Measurements from ENCODE around the gene RNASE13. TPM values are rescaled to one million over a fixed set of nuclear protein-coding genes. Genes with fewer than 3 reads are reported as not detected.
A peak's percentile ranks its signal among the peaks of the same experiment; 100 is the strongest.
"Not testable (repeated sequence)": the region's sequence is repeated elsewhere in the genome, so short reads cannot be mapped to it uniquely, and the experiment has no call there.

Gene RNASE13
- total RNA-seq, 2 donors from 2014 or later: not detected

DNA sequence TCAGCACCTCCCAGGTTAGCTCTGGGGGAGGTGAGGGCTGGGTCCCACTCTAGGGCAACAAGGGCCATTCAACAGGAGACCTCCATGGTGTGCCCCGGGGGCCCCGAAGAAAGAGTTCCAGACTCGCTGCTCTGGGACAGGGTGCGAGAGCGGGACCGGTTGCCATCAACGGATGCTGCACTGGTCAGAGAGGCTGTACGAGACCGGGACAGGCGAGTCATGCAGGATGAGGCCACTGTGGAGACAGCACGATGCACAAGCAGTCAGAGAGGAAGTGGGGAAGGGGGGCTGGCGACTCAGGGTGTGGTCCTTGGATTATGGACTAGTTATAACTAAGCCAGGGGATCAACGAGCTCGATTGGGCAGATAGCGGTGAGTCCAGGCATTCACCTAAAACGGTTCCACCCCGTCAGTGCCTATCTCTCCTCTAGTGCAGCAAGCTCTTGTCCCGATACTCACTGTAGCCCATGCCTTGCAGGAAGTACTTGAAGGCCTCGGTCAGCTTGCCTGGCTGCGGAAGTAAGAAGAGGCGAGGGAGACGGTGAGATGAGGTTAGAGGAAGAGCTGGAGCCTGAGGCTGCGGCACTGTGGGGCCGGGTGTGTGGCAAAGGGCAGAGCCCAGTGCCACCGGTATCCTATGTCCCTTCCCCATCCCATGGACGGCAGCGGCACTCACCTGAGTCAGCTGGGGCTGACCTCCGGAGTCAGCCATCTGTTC is 16.9 kb downstream of the RNASE13 start:
- DNase-seq (ENCODE audit: low spot score in 2 of 2): no peak
- no peaks in the 10 kb centered on the region for H3K36me3 Mint-ChIP-seq
- no peaks in the 10 kb centered on the region for H3K9me3 Mint-ChIP-seq
- ATAC-seq: no peak
- H3K27ac Mint-ChIP-seq: no peak overlapping the region

- ATAC-seq: no peak
- Mint-ChIP-seq H3K9me3 (no peaks in the 10 kb centered on the region), H3K36me3 (no peaks in the 10 kb centered on the region), H3K27ac (no peak overlapping the region)
- DNase-seq (ENCODE audit: low spot score in 2 of 2): no peak
Observed at GRCh38 chr14:21016413-21017190, 18.0 kb downstream of the RNASE13 start.

DNA sequence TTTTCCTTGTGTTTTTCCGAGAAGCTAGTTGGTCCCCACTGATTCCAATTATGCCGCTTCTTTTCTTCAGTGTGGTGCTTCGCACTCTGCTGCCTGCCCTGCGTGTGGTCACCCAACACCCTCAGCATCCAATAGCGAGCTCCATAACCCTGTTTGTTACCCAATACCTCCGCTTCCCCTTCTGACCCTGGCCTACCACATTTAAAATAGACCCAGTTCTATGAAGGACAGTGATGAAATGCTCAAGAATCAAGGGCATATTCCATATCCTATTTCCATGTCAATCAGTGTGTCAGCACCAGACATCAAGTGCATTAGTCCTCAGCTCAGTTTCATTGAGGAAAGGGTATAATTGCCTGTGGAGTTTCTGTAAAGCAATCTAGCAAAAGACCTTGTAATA is 19.3 kb downstream of the RNASE13 start:
- Mint-ChIP-seq H3K9me3 (no peaks in the 10 kb centered on the region), H3K36me3 (no peaks in the 10 kb centered on the region), H3K27ac (no peak overlapping the region)
- ATAC-seq: no peak
- no peak for DNase-seq (ENCODE audit: low spot score in 2 of 2)

DNA sequence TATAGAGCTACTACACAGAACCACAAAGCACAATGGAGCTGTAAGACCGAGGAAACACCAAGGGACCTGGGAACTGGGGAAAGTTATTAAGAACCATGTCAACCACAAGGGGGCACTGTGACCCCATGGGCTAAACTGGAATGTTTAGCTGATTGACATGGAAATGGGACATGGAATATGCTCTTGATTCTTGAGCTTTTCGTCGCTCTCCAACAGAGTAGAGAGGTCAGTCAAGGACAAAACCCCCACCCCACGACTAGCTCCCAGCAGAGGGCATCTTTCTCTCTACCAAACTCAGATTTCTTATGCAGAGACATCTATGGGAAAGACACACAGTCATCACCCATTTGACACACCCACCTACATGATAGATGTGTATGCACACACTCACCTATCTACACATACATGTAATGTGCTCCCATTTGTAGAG is 19.8 kb downstream of the RNASE13 start:
- Mint-ChIP-seq H3K9me3 (no peaks in the 10 kb centered on the region), H3K36me3 (no peaks in the 10 kb centered on the region), H3K27ac (no peak overlapping the region)
- DNase-seq (ENCODE audit: low spot score in 2 of 2): peak; percentile 66 to 79
- ATAC-seq: peak; percentile 82 to 85

GRCh38 chr14:21011136-21011535 is 23.5 kb downstream of the RNASE13 start:
- Mint-ChIP-seq H3K27ac (no peak overlapping the region), H3K36me3 (no peaks in the 10 kb centered on the region), H3K9me3 (no peaks in the 10 kb centered on the region)
- DNase-seq (ENCODE audit: low spot score in 2 of 2) (no peak), ATAC-seq (no peak)

GRCh38 chr14:21009721-21010120 is 24.9 kb downstream of the RNASE13 start:
- H3K9me3 Mint-ChIP-seq: not testable (repeated sequence)

DNA sequence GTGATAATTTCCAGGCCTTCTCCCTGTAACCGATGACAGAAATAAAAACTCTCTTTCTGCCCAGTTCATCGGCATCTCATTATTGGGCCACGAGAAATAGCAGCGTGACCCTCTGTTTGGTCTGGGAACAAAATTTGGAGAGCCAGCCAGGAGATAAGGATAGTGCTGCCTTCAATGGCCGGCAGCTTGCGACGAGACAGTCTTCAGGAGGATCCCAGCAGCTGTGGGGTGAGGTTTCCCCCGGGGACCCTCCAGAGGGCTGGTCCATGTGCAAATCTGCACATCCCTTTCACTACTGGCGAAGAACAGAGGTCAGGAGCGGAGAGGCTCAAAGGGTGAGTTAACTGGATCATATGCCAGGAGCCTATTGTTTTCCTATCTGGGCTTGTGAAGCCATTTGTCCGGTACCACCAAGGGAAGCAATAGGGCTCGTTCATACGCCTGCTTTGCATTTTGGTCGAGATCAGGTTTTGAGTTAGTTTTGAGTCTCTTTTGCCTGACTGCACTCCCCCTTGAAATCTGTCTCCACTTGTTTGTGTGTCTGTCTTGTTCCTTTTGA is 30.7 kb downstream of the RNASE13 start:
- Mint-ChIP-seq H3K9me3 (no peaks in the 10 kb centered on the region), H3K36me3 (no peaks in the 10 kb centered on the region), H3K27ac (no peak overlapping the region)
- no peak for DNase-seq (ENCODE audit: low spot score in 2 of 2)
- ATAC-seq: no peak

More at GRCh38 chr14:21009721-21010120, 24.9 kb downstream of the RNASE13 start:
- H3K36me3 Mint-ChIP-seq; DNase-seq (ENCODE audit: low spot score in 2 of 2); ATAC-seq; H3K27ac Mint-ChIP-seq: not testable (repeated sequence)

GRCh38 chr14:21001218-21001617 is 33.4 kb downstream of the RNASE13 start:
- Mint-ChIP-seq H3K36me3 (no peaks in the 10 kb centered on the region), H3K27ac (no peak overlapping the region), H3K9me3 (no peaks in the 10 kb centered on the region)
- DNase-seq (ENCODE audit: low spot score in 2 of 2): no peak
- no peak for ATAC-seq

DNA sequence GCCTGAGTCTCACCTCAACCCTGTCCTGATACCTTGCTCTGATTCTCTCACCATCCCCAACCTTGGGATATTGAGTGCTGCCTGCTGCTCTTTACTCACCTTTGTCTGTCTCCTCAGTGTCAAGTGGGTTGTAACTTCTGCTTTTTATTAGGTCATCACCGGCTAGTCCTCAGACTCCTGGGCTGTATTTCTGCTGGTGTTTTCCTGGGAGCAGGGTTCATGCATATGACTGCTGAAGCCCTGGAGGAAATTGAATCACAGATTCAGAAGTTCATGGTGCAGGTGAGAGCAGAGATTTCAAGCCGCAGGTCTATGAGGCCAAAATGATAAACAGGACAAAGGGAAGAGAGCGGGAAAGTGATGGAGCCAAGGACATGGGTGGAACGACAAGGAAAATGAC is 35.0 kb downstream of the RNASE13 start:
- no peak for DNase-seq (ENCODE audit: low spot score in 2 of 2)

GRCh38 chr14:20998674-20999366 is 35.8 kb downstream of the RNASE13 start, which contains the start of gene SLC39A2:
SLC39A2 (plus strand) TSS chr14:20999293; CDS start chr14:20999447, 154 bp downstream.
- Mint-ChIP-seq H3K36me3 (peaks cover 11% of the 10 kb centered on the region in 2 donors), H3K27ac (peak within 1 kb of the TSS; percentile 23 to 26), H3K9me3 (no peaks in the 10 kb centered on the region)
- no peak for DNase-seq (ENCODE audit: low spot score in 2 of 2)
- no peak for ATAC-seq

More for the DNA sequence above, 35.0 kb downstream of the RNASE13 start:
- Mint-ChIP-seq H3K36me3 (peaks cover 7 to 9% of the 10 kb centered on the region in 2 donors), H3K27ac (peak overlapping the region in 1 of 2 donors; percentile 1), H3K9me3 (no peaks in the 10 kb centered on the region)
- no peak for ATAC-seq

- DNase-seq (ENCODE audit: low spot score in 2 of 2): no peak
- Mint-ChIP-seq H3K36me3 (peaks cover 11 to 17% of the 10 kb centered on the region in 2 donors), H3K27ac (peak overlapping the region in 1 of 2 donors; percentile 23), H3K9me3 (no peaks in the 10 kb centered on the region)
- no peak for ATAC-seq
Observed at GRCh38 chr14:20998139-20998538, 36.5 kb downstream of the RNASE13 start.

- Mint-ChIP-seq H3K36me3 (peaks cover 11 to 22% of the 10 kb centered on the region in 2 donors), H3K9me3 (no peaks in the 10 kb centered on the region), H3K27ac (no peak overlapping the region)
- DNase-seq (ENCODE audit: low spot score in 2 of 2): no peak
- no peak for ATAC-seq
Observed at GRCh38 chr14:20997564-20997963, 37.0 kb downstream of the RNASE13 start.

- Mint-ChIP-seq H3K9me3 (no peaks in the 10 kb centered on the region), H3K27ac (no peak overlapping the region)
- ATAC-seq: no peak
Observed at GRCh38 chr14:20997115-20997514, 37.5 kb downstream of the RNASE13 start.

DNA sequence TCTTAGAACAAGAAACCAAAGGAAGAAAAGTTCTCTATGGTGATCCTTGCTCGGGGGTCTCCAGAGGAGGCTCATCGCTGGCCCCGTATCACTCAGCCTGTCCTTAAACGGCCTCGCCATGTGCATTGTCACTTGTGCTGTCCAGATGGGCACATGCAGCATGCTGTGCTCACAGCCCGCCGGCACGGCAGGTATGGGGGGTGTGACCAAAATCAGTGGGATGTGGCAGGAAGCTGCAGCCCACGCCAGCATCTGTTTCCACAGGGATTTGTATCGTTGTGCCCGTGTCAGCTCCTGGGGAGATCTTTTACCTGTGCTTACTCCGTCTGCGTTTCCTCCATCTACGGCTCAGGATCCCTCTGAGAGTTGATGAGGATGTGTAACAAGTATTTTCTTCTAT is 38.1 kb downstream of the RNASE13 start:
- DNase-seq (ENCODE audit: low spot score in 2 of 2): no peak
- Mint-ChIP-seq H3K36me3 (peaks cover 15 to 30% of the 10 kb centered on the region in 2 donors), H3K9me3 (no peaks in the 10 kb centered on the region), H3K27ac (no peak overlapping the region)
- ATAC-seq: no peak

More at GRCh38 chr14:20997115-20997514, 37.5 kb downstream of the RNASE13 start:
- no peak for DNase-seq (ENCODE audit: low spot score in 2 of 2)
- peaks cover 11 to 24% of the 10 kb centered on the region in 2 donors for H3K36me3 Mint-ChIP-seq

DNA sequence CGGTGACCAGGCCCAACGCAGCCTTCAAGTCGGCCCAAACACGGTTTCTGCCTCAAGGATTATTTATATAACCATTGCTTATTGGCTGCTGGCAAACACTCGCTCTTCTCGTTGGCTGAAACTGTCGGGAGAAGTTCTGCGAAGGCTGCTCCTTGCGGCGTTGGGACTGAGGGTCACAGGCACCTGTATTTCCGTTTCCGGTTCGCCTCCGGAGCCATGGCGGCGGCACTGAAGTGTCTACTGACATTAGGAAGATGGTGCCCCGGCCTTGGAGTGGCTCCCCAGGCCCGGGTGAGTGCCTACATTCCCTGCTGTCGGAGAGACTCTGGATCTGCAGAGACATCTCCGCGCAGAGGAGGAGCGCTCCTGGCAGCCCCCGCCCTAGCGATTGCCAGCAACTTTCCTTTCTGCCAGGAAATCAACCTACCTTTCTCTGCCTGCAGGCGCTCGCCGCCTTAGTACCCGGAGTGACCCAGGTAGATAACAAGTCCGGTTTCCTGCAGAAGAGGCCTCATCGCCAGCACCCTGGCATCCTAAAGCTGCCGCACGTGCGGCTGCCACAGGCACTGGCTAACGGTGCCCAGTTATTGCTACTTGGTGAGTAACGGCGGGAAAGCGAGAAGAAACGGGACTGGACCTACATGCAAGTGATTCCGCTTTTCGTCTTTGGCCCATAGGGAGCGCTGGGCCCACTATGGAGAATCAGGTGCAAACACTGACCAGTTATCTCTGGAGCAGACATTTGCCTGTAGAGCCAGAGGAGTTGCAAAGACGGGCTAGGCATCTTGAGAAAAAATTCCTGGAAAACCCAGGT is 44.6 kb downstream of the RNASE13 start, which contains the start of gene METTL17:
Gene METTL17, plus strand, starts transcription at position 194 of the 814 bp plus-strand sequence. Its CDS starts 23 bp downstream, at position 217.
- H3K36me3 Mint-ChIP-seq: peaks cover 18 to 35% of the 10 kb centered on the region in 2 donors

GRCh38 chr14:20989471-20989786 is 45.2 kb downstream of the RNASE13 start:
- Mint-ChIP-seq H3K9me3 (no peaks in the 10 kb centered on the region), H3K27ac (peak overlapping the region; percentile 95 to 97), H3K36me3 (peaks cover 13 to 30% of the 10 kb centered on the region in 2 donors)
- DNase-seq (ENCODE audit: low spot score in 2 of 2): no peak
- ATAC-seq: no peak

More for the DNA sequence above, 44.6 kb downstream of the RNASE13 start, which contains the start of gene METTL17:
- H3K9me3 Mint-ChIP-seq: no peaks in the 10 kb centered on the region
- peak within 1 kb of the TSS; percentile 95 to 97 for H3K27ac Mint-ChIP-seq
- ATAC-seq (peak; percentile 96 to 98), DNase-seq (ENCODE audit: low spot score in 2 of 2) (peak; percentile 83 to 90)

Data from activated naive CD4-positive, alpha-beta T cell treated with anti-CD3 and anti-CD28 coated beads, Interleukin-2, amount 50 U/mL, for 72 hours (primary cell).